ENCODE measurements around the gene CACNA1H.

DNA sequence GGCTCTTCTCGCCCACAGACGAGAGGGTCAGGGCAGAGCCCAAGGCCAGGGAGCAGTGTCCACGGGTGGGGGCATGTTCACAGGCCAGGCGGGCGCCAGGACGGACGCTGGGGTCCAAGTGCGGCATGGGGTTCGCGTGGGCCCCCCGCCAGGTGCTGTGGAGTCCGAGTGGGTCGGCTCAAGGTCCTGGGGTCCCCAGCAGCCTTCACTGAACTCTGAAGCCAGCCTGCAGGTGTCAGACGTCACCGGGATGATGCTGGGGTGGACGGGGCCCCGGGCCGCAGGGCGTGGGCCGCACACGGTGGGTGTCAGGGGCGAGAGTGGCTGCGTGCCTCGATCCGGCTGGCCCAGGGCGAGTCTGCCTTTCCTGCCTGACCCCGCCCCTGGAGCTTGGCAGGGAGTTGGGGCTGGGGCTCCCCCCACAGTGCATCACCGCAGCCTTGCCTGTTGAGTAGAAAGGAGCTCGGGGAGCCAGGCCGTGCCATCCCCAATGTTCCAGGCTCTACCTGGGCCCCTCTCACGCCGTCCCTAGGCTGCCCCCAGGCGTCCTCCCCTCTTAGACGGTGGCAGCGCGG lies 19.0 kb downstream of the CACNA1H start:
- TF ChIP-seq EZH2 (IDR thresholded peaks at IDR 0.05; ENCODE audit: insufficient read depth, poor library complexity, severe bottlenecking): no peak
- TF ChIP-seq EZH2phosphoT487 (IDR thresholded peaks at IDR 0.05; ENCODE audit: insufficient read depth, low read depth): no peak

Measured in GM23248 (cell line).